ENCODE results near the gene PSD4. TPM values are rescaled to one million over a fixed set of nuclear protein-coding genes. Genes with fewer than 3 reads are reported as not detected.

The PSD4 gene
- total RNA-seq, 2 donors from 2014 or later: 2.4 to 4.5 TPM

GRCh38 chr2:113248997-113249770, 75.4 kb downstream of the PSD4 start:
- no peaks in the 10 kb centered on the region for H3K36me3 ChIP-seq
- no peaks in the 10 kb centered on the region for H3K27me3 ChIP-seq
- H3K4me1 ChIP-seq: peaks cover 0 to 25% of the 10 kb centered on the region in 2 donors
- H3K4me3 ChIP-seq: no peak overlapping the region
- H3K9me3 ChIP-seq: no peaks in the 10 kb centered on the region
- peak; percentile 93 for DNase-seq (ENCODE audit: low spot score)
- peak; percentile 77 to 93 for TF ChIP-seq CTCF (IDR thresholded peaks at IDR 0.05)
- no peak overlapping the region for H3K27ac ChIP-seq

- no peak for DNase-seq (ENCODE audit: low spot score)
- H3K27me3 ChIP-seq: no peaks in the 10 kb centered on the region
- H3K36me3 ChIP-seq: no peaks in the 10 kb centered on the region
- H3K9me3 ChIP-seq: no peaks in the 10 kb centered on the region
- no peak overlapping the region for H3K4me3 ChIP-seq
- no peak overlapping the region for H3K27ac ChIP-seq
- peaks cover 0 to 20% of the 10 kb centered on the region in 2 donors for H3K4me1 ChIP-seq
- TF ChIP-seq CTCF (IDR thresholded peaks at IDR 0.05): no peak
Observed at GRCh38 chr2:113251118-113251517, 77.3 kb downstream of the PSD4 start.

- Histone ChIP-seq H3K4me3 (no peak overlapping the region), H3K36me3 (no peaks in the 10 kb centered on the region), H3K9me3 (no peaks in the 10 kb centered on the region), H3K4me1 (peaks cover 0 to 21% of the 10 kb centered on the region in 2 donors), H3K27ac (peak overlapping the region in 1 of 2 donors; percentile 2), H3K27me3 (no peaks in the 10 kb centered on the region)
- TF ChIP-seq CTCF (IDR thresholded peaks at IDR 0.05): no peak
- DNase-seq (ENCODE audit: low spot score): no peak
Observed at GRCh38 chr2:113252047-113252590, 78.3 kb downstream of the PSD4 start.

GRCh38 chr2:113253453-113253852, 79.7 kb downstream of the PSD4 start:
- Histone ChIP-seq H3K4me1 (peaks cover 0 to 34% of the 10 kb centered on the region in 2 donors), H3K27me3 (no peaks in the 10 kb centered on the region), H3K36me3 (no peaks in the 10 kb centered on the region), H3K9me3 (no peaks in the 10 kb centered on the region), H3K4me3 (no peak overlapping the region), H3K27ac (no peak overlapping the region)
- DNase-seq (ENCODE audit: low spot score): no peak
- TF ChIP-seq CTCF (IDR thresholded peaks at IDR 0.05): no peak

- Histone ChIP-seq H3K36me3 (no peaks in the 10 kb centered on the region), H3K27ac (no peak overlapping the region), H3K9me3 (no peaks in the 10 kb centered on the region), H3K27me3 (no peaks in the 10 kb centered on the region), H3K4me1 (peaks cover 0 to 28% of the 10 kb centered on the region in 2 donors), H3K4me3 (no peak overlapping the region)
- no peak for TF ChIP-seq CTCF (IDR thresholded peaks at IDR 0.05)
- no peak for DNase-seq (ENCODE audit: low spot score)
Observed at GRCh38 chr2:113255140-113256070, 81.6 kb downstream of the PSD4 start.

Measured in right atrium auricular region (tissue), 2 donors.